DND-41 (cell line): ENCODE results near the gene KIFC3.

Source experiments
- EZH2 ChIP-seq: IDR thresholded peaks from 3 replicates; pipeline ENCODE4 v1.6.1; 2012; ENCODE audit warnings: borderline replicate concordance, low read depth, mild to moderate bottlenecking, moderate library complexity, low read length, inconsistent platforms; ENCODE audit not compliant: severe bottlenecking
- TF ChIP-seq, protein P1 (sequence below): IDR thresholded peaks from 2 replicates; pipeline ENCODE4 v1.5.1; 2012; ENCODE audit warnings: borderline replicate concordance, low read length, moderate library complexity, mild to moderate bottlenecking; ENCODE audit not compliant: poor library complexity, severe bottlenecking; ENCODE audit errors: extremely low read depth

DNA sequence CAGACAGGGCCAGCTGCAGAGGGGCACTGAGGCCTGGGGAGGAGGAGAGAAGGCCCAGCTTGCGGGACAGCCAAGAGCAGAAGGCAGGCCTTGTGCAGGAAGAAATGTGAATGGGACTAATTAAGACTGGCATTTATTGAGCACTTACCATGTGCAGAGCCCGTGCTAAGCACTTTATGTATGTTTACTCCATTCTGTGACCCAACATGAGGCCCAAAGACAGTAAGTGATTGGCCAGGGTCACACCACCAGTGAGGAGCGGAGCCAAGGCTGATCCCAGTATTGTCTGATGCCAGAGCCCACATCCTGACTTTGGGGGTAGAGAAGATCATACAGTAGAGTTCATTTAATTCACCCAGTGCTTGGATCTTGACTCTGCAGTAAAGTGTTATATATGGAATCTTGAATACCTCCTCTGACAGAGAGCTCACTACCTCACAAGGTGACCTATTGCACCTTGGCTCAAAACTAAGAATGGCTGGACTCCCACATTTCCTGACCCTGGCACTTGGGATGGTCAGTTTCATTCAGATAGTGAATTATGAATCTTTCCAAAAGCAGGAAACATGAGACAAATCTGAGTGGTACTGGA lies 53.1 kb downstream of the KIFC3 start:
- TF ChIP-seq, protein P1, sequence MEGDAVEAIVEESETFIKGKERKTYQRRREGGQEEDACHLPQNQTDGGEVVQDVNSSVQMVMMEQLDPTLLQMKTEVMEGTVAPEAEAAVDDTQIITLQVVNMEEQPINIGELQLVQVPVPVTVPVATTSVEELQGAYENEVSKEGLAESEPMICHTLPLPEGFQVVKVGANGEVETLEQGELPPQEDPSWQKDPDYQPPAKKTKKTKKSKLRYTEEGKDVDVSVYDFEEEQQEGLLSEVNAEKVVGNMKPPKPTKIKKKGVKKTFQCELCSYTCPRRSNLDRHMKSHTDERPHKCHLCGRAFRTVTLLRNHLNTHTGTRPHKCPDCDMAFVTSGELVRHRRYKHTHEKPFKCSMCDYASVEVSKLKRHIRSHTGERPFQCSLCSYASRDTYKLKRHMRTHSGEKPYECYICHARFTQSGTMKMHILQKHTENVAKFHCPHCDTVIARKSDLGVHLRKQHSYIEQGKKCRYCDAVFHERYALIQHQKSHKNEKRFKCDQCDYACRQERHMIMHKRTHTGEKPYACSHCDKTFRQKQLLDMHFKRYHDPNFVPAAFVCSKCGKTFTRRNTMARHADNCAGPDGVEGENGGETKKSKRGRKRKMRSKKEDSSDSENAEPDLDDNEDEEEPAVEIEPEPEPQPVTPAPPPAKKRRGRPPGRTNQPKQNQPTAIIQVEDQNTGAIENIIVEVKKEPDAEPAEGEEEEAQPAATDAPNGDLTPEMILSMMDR, result no peak
- no peak for TF ChIP-seq EZH2
